Measurements from ENCODE around the gene PHLDA2.
A peak's percentile ranks its signal among the peaks of the same experiment; 100 is the strongest.

PHLDA2 gene

DNA sequence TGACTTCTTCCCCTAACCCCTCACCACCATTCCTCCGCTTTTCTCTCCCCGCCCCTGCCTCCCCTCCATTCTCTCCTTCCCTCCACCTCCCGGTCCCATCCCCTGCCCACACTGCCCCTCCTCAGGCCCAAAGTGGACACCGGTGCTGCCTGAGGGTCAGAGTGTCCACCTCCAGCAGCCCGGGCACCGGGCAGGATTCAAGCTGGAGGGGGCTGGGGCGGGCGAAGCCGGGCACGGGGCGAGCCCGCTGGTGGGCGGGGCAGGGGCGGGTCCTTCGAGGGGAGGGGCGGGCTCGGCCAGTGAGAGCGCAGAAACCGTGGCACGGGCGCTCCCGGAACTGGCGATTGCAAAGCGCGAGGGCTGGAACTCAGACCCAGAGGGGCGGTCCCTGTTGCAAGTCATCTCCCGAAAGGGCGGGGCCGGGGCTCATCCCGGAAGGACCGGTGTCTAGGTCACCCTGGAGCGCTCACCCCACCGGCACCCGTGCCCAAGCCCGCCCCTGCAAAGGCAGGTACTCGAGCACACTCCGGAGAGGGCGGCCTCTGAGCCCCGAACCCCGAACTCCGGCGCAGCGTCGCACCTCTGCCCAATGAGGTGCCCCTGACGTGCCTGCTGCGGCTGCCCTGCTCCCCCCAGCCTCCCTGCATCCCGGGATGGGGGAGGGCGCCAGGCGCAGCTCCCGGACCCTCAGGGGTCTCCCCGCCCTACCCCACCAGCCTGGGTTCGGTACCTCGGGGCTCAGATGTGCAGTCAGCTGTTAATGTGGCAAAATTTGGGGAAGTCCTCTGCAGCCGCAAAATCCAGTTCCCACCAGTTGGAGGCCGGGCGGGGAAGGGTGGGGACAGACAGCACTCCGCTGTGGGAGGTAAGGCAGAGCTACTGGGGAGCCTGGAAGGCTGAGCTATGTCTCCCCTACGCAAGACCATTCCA lies 27.1 kb downstream of the PHLDA2 start:
- peaks cover 0 to 2% of the 10 kb centered on the region in 2 experiments for H3K36me3 ChIP-seq (ENCODE audit: control insufficient read depth in 1 of 2, insufficient read depth in 2 of 2, low read length in 2 of 2)
- H4K91ac ChIP-seq (ENCODE audit: low read depth, low read length) = peak overlapping the region; percentile 90
- H3K9ac ChIP-seq (ENCODE audit: low read length) = no peak overlapping the region
- no peak overlapping the region for H3K27ac ChIP-seq (ENCODE audit: low read depth, low read length)
- peak overlapping the region; percentile 24 for H2BK12ac ChIP-seq (ENCODE audit: low read length)
- no CpG with 5 or more reads among the region's 58 CpGs for WGBS (ENCODE audit: extremely low coverage, insufficient coverage, insufficient read length)
- peak; percentile 84 to 93 for DNase-seq
- H4K12ac ChIP-seq (ENCODE audit: low read depth, low read length) = peak overlapping the region; percentile 73
- peak overlapping the region; percentile 65 for H3K4ac ChIP-seq (ENCODE audit: low read depth, low read length)
- peak overlapping the region; percentile 69 for H3K4me3 ChIP-seq (ENCODE audit: low read depth, low read length)
- H3K27me3 ChIP-seq (ENCODE audit: insufficient read depth, low read length) = no peaks in the 10 kb centered on the region
- peak overlapping the region; percentile 81 for H3K4me2 ChIP-seq (ENCODE audit: low read length)
- no peak overlapping the region for H3K23ac ChIP-seq (ENCODE audit: low read length)
- H3K9me3 ChIP-seq (ENCODE audit: insufficient read depth, low read depth, low read length) = no peaks in the 10 kb centered on the region
- H2BK5ac ChIP-seq (ENCODE audit: low read depth, low read length, poor library complexity) = peak overlapping the region; percentile 54
- H2BK120ac ChIP-seq (ENCODE audit: insufficient read depth, low read length, poor library complexity) = peak overlapping the region; percentile 57
- peaks cover 10% of the 10 kb centered on the region for H3K79me1 ChIP-seq (ENCODE audit: low read length)
- H4K8ac ChIP-seq (ENCODE audit: low read depth, low read length) = peak overlapping the region; percentile 95
- peak overlapping the region; percentile 86 for H3K14ac ChIP-seq (ENCODE audit: low read length)
- peak overlapping the region; percentile 95 for H2AFZ ChIP-seq (ENCODE audit: insufficient read depth, low read length, poor library complexity)
- H2AK5ac ChIP-seq (ENCODE audit: low read length) = peak overlapping the region; percentile 45
- peaks cover 2% of the 10 kb centered on the region for H3K79me2 ChIP-seq (ENCODE audit: control insufficient read depth, insufficient read depth, low read length, poor library complexity)
- H3K4me1 ChIP-seq (ENCODE audit: control insufficient read depth in 1 of 2, insufficient read depth in 2 of 2, low read length in 2 of 2) = peaks cover 24 to 28% of the 10 kb centered on the region in 2 experiments
- peak overlapping the region; percentile 90 for H3K18ac ChIP-seq (ENCODE audit: low read length)

DNA sequence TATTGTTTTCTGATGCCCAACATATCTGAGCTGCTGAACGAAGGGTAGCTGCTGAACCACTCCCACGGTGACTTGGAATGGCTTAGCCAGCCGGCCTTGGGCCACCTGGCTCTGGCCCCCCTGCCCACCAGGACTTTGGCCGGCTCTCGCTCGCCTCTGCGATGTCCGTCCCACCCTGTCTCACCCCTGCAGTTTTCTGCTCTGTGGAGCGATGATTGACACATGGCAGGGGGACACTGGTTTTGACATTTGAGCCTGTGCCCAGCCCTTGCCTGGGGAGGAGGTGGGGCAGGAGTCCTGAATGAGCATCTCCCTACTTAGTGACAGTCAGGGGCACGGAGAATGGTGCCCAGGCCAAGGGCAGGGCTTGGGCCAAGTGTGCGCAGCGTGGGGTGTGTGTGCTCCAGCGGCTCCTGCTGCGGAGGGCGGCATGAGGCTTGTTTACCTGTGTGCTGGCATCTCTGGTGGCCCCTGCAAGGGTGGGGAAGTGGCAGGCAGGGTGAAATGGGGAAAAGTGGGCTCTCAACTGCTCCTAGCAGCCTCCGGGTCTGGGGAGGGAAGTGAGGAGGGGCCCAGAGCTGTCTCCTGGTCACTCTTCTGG lies 27.9 kb downstream of the PHLDA2 start:
- Histone ChIP-seq H2AK5ac (ENCODE audit: low read length) (no peak overlapping the region), H3K9me3 (ENCODE audit: insufficient read depth, low read depth, low read length) (no peaks in the 10 kb centered on the region), H3K4me3 (ENCODE audit: low read depth, low read length) (no peak overlapping the region), H2BK5ac (ENCODE audit: low read depth, low read length, poor library complexity) (no peak overlapping the region), H3K4me2 (ENCODE audit: low read length) (peak overlapping the region; percentile 81), H3K14ac (ENCODE audit: low read length) (peak overlapping the region; percentile 86), H4K12ac (ENCODE audit: low read depth, low read length) (peak overlapping the region; percentile 13), H3K9ac (ENCODE audit: low read length) (no peak overlapping the region), H3K4me1 (ENCODE audit: control insufficient read depth in 1 of 2, insufficient read depth in 2 of 2, low read length in 2 of 2) (peaks cover 24 to 28% of the 10 kb centered on the region in 2 experiments), H3K36me3 (ENCODE audit: control insufficient read depth in 1 of 2, insufficient read depth in 2 of 2, low read length in 2 of 2) (peaks cover 0 to 2% of the 10 kb centered on the region in 2 experiments), H2BK120ac (ENCODE audit: insufficient read depth, low read length, poor library complexity) (peak overlapping the region; percentile 57), H3K18ac (ENCODE audit: low read length) (peak overlapping the region; percentile 85), H2BK12ac (ENCODE audit: low read length) (peak overlapping the region; percentile 24), H4K8ac (ENCODE audit: low read depth, low read length) (peak overlapping the region; percentile 95), H3K27me3 (ENCODE audit: insufficient read depth, low read length) (no peaks in the 10 kb centered on the region), H3K4ac (ENCODE audit: low read depth, low read length) (no peak overlapping the region), H3K27ac (ENCODE audit: low read depth, low read length) (no peak overlapping the region), H3K23ac (ENCODE audit: low read length) (no peak overlapping the region), H3K79me2 (ENCODE audit: control insufficient read depth, insufficient read depth, low read length, poor library complexity) (peaks cover 2% of the 10 kb centered on the region), H2AFZ (ENCODE audit: insufficient read depth, low read length, poor library complexity) (peak overlapping the region; percentile 95), H3K79me1 (ENCODE audit: low read length) (peaks cover 10% of the 10 kb centered on the region), H4K91ac (ENCODE audit: low read depth, low read length) (peak overlapping the region; percentile 82)
- DNase-seq = no peak
- no CpG with 5 or more reads among the region's 16 CpGs for WGBS (ENCODE audit: extremely low coverage, insufficient coverage, insufficient read length)

DNA sequence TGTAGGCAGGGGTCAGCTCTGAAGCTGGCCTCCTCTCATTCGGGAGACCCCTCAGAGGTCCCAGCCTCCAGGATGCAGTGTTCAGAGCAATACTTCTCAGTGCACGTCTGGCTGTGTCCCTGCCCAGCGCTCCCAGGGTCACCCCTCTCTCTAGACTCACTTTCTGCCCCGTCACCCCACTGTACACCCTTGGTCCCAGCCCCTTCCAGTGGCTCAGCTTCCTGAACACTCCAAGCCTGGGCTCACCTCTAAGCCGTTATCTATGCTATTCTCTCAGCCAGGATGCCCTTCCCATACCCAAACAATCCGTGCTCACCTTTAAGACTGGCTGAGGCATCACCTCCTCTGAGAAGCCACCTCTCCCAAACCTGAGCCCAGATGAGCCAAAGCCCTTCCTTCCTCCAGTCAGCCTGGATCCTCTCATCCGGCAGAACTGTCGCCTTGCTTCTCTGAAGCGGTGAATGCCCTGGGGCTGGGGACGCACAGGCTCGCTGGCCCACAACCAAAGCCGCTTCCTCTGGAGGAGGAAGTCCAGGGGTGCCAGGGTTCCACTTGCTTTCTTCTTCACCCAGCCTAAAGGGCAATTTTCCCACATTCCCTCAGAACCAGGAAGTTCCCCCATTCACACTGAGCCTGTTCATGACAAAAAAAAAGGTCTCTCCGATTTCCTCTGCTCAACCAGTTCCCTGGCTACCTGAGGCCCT lies 30.0 kb downstream of the PHLDA2 start:
- no peak overlapping the region for H2BK120ac ChIP-seq (ENCODE audit: insufficient read depth, low read length, poor library complexity)
- no peak overlapping the region for H3K4me2 ChIP-seq (ENCODE audit: low read length)
- H2BK12ac ChIP-seq (ENCODE audit: low read length) = no peak overlapping the region
- H3K4ac ChIP-seq (ENCODE audit: low read depth, low read length) = no peak overlapping the region
- H3K36me3 ChIP-seq (ENCODE audit: control insufficient read depth in 1 of 2, insufficient read depth in 2 of 2, low read length in 2 of 2) = no peaks in the 10 kb centered on the region
- H3K27ac ChIP-seq (ENCODE audit: low read depth, low read length) = no peak overlapping the region
- peaks cover 2% of the 10 kb centered on the region for H3K79me2 ChIP-seq (ENCODE audit: control insufficient read depth, insufficient read depth, low read length, poor library complexity)
- no peak overlapping the region for H4K12ac ChIP-seq (ENCODE audit: low read depth, low read length)
- H3K27me3 ChIP-seq (ENCODE audit: insufficient read depth, low read length) = no peaks in the 10 kb centered on the region
- no peak overlapping the region for H3K4me3 ChIP-seq (ENCODE audit: low read depth, low read length)
- H2BK5ac ChIP-seq (ENCODE audit: low read depth, low read length, poor library complexity) = no peak overlapping the region
- H3K14ac ChIP-seq (ENCODE audit: low read length) = no peak overlapping the region
- no peak for DNase-seq
- H3K18ac ChIP-seq (ENCODE audit: low read length) = no peak overlapping the region
- H3K9ac ChIP-seq (ENCODE audit: low read length) = no peak overlapping the region
- H3K9me3 ChIP-seq (ENCODE audit: insufficient read depth, low read depth, low read length) = no peaks in the 10 kb centered on the region
- WGBS (ENCODE audit: extremely low coverage, insufficient coverage, insufficient read length) = no CpG with 5 or more reads among the region's 13 CpGs
- H2AK5ac ChIP-seq (ENCODE audit: low read length) = no peak overlapping the region
- H2AFZ ChIP-seq (ENCODE audit: insufficient read depth, low read length, poor library complexity) = no peak overlapping the region
- no peak overlapping the region for H3K23ac ChIP-seq (ENCODE audit: low read length)
- H4K8ac ChIP-seq (ENCODE audit: low read depth, low read length) = no peak overlapping the region
- peaks cover 24 to 28% of the 10 kb centered on the region in 2 experiments for H3K4me1 ChIP-seq (ENCODE audit: control insufficient read depth in 1 of 2, insufficient read depth in 2 of 2, low read length in 2 of 2)
- no peak overlapping the region for H4K91ac ChIP-seq (ENCODE audit: low read depth, low read length)
- H3K79me1 ChIP-seq (ENCODE audit: low read length) = peaks cover 10% of the 10 kb centered on the region

DNA sequence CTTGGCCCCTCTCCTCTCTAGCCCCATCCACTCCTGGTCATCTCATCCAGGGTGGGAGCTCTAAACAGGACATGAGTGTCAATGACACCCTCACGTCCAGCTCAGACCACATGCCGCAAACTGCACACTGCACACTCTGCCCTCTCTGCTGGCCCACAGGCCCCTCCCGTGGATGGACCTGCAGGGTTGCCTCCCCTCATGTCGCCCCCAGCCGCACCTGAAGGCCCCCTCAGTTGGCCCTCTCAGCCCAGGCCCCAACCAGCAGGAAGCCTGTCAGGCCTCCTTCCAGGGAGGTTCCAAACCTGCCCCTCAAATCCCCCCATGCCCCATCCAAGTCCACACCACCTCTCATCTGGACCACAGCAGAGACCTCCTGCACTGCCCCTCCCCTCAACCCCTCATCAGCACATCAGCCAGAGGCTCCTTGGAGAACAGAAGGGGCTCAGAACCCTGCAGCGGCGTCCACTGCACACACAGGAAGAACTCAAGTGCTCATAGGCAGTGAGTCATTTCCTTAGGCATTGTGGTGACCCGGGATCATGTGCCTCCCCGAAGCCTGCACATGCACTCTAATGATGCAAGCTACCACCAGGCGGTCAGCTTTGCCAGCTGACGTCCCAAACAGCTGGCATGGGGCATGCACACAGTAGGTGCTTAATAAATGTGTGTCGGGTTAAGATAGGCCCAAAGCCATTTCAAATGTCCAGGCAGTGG lies 30.7 kb downstream of the PHLDA2 start:
- no CpG with 5 or more reads among the region's 12 CpGs for WGBS (ENCODE audit: extremely low coverage, insufficient coverage, insufficient read length)
- Histone ChIP-seq H3K14ac (ENCODE audit: low read length) (no peak overlapping the region), H2BK120ac (ENCODE audit: insufficient read depth, low read length, poor library complexity) (no peak overlapping the region), H3K18ac (ENCODE audit: low read length) (no peak overlapping the region), H3K9ac (ENCODE audit: low read length) (no peak overlapping the region), H3K36me3 (ENCODE audit: control insufficient read depth in 1 of 2, insufficient read depth in 2 of 2, low read length in 2 of 2) (no peaks in the 10 kb centered on the region), H3K4me1 (ENCODE audit: control insufficient read depth in 1 of 2, insufficient read depth in 2 of 2, low read length in 2 of 2) (peaks cover 24 to 28% of the 10 kb centered on the region in 2 experiments), H3K23ac (ENCODE audit: low read length) (no peak overlapping the region), H4K12ac (ENCODE audit: low read depth, low read length) (no peak overlapping the region), H3K4ac (ENCODE audit: low read depth, low read length) (no peak overlapping the region), H3K4me2 (ENCODE audit: low read length) (no peak overlapping the region), H3K9me3 (ENCODE audit: insufficient read depth, low read depth, low read length) (peaks cover 3% of the 10 kb centered on the region), H2AK5ac (ENCODE audit: low read length) (no peak overlapping the region), H4K8ac (ENCODE audit: low read depth, low read length) (no peak overlapping the region), H2AFZ (ENCODE audit: insufficient read depth, low read length, poor library complexity) (no peak overlapping the region), H2BK12ac (ENCODE audit: low read length) (no peak overlapping the region), H3K4me3 (ENCODE audit: low read depth, low read length) (no peak overlapping the region), H3K27me3 (ENCODE audit: insufficient read depth, low read length) (no peaks in the 10 kb centered on the region), H3K79me2 (ENCODE audit: control insufficient read depth, insufficient read depth, low read length, poor library complexity) (peaks cover 2% of the 10 kb centered on the region), H3K79me1 (ENCODE audit: low read length) (peaks cover 10% of the 10 kb centered on the region), H4K91ac (ENCODE audit: low read depth, low read length) (no peak overlapping the region), H3K27ac (ENCODE audit: low read depth, low read length) (no peak overlapping the region), H2BK5ac (ENCODE audit: low read depth, low read length, poor library complexity) (no peak overlapping the region)
- DNase-seq = peak; percentile 52 to 61
